C4-2B (cell line): Measurements from ENCODE around the gene SFRP4.

Experiments used
- H3K27ac ChIP-seq: fragments of 450-650 bp; 2 replicates; pipeline ENCODE4 v1.5.1; 2017
- ZFX ChIP-seq: fragments of 450-650 bp; IDR thresholded peaks from 2 replicates; pipeline ENCODE4 v1.6.1; 2017
- TF ChIP-seq, protein P1 (sequence below): fragments of 450-650 bp; conservative IDR thresholded peaks from 2 replicates; pipeline ENCODE4 v1.5.1; 2017; ENCODE audit warnings: mild to moderate bottlenecking

SFRP4 gene

DNA sequence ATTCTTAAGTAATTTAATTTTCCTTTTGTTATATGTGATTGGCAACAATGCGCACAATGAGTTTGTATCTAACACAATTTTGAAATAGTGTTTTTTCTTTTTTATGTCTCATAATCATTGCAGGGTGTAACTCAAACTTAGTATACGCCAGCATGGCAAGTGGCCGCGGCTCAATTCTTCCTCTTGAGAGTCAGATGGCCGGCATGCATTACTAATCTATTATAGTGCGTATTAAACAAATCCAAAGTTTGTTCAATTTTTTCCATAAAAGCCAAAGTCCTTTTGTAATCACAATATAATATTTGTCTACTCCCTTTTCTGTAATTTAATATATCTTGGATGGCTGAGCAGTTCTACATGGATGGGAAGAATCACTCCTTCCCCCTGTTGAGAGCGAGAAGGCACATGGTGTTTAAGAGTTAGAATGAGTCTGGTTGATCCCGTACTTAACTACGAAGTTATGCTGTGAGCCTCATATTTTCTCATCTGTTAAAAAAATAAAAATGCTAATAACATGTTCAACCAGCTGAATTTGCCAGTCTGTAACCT is 16.5 kb upstream of the SFRP4 start:
- H3K27ac ChIP-seq: no peak overlapping the region
- TF ChIP-seq, protein P1, sequence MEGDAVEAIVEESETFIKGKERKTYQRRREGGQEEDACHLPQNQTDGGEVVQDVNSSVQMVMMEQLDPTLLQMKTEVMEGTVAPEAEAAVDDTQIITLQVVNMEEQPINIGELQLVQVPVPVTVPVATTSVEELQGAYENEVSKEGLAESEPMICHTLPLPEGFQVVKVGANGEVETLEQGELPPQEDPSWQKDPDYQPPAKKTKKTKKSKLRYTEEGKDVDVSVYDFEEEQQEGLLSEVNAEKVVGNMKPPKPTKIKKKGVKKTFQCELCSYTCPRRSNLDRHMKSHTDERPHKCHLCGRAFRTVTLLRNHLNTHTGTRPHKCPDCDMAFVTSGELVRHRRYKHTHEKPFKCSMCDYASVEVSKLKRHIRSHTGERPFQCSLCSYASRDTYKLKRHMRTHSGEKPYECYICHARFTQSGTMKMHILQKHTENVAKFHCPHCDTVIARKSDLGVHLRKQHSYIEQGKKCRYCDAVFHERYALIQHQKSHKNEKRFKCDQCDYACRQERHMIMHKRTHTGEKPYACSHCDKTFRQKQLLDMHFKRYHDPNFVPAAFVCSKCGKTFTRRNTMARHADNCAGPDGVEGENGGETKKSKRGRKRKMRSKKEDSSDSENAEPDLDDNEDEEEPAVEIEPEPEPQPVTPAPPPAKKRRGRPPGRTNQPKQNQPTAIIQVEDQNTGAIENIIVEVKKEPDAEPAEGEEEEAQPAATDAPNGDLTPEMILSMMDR: no peak
- no peak for TF ChIP-seq ZFX

DNA sequence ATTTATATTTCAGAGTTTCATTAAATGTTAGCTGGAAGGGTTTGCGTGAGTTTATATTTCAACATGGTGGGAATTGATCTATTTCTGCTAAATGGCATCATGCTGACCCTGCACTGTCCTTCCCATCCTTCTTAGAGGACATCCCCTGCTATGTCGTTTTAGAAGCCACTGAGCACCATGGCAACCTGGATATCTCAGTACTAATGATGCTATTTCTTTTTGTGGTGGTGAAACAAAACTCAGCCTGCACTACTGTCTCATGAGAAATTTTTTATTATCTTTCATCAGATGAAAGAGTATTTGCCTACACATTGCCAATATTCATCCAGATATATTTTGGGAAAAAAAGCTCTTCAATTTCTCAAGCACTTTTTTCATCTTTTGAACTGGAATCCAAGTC is 15.9 kb upstream of the SFRP4 start:
- TF ChIP-seq, protein P1: no peak
- TF ChIP-seq ZFX: no peak
- no peak overlapping the region for H3K27ac ChIP-seq

DNA sequence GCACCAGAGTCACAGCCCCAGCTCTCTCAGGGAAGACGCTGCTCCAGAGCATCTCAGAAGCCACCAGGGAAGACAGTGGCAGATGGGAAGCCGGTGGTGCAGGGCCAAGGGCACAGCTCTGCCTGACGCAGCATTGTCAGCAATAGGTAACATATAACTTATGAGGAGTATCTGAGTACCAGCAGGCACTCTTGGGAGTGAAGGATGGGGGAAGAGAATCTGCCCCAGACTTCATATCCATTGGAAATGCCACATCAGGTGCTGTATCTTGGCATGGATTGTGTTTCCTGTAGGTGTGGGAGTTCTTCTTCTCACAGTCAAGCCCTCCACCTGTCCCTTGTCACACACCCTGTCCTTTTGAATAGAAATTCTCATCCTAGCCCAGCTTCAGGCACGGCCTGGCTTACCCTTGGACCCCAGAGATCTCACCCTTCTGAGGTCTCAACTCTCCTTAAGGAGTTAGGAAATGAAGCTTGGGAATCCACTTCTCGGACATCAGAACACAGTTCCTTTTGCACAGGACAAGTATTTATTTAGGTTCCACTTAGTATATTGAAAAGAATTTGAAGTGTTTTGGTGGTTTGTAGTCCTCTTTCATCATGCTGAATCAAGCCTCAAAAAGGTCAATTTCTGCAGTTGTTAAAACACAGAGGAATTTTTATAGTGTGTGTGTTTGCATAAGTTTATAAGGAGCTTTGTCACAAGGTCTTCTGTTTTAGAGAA is 13.8 kb upstream of the SFRP4 start:
- no peak for TF ChIP-seq ZFX
- TF ChIP-seq, protein P1: no peak
- H3K27ac ChIP-seq: no peak overlapping the region

DNA sequence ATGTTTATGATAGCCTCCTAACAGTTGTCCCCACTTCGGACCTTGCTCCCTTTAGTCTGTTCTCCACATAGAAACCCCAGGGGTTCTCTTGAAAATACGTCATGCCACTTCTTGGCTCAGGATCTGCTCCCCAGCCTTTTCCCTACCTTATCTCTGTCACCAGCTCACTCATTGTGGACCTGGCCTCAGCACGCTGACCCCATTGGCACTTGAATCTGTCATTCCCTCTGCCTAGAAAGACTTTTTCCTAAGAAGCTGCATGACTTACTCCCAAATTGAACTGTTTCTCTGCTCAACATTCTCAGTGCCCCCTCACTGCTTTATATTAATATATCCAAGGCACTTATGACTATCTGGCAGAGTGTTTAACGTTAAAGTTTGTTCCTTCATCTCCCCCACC is 12.3 kb upstream of the SFRP4 start:
- TF ChIP-seq ZFX: no peak
- TF ChIP-seq, protein P1: no peak
- H3K27ac ChIP-seq: no peak overlapping the region

DNA sequence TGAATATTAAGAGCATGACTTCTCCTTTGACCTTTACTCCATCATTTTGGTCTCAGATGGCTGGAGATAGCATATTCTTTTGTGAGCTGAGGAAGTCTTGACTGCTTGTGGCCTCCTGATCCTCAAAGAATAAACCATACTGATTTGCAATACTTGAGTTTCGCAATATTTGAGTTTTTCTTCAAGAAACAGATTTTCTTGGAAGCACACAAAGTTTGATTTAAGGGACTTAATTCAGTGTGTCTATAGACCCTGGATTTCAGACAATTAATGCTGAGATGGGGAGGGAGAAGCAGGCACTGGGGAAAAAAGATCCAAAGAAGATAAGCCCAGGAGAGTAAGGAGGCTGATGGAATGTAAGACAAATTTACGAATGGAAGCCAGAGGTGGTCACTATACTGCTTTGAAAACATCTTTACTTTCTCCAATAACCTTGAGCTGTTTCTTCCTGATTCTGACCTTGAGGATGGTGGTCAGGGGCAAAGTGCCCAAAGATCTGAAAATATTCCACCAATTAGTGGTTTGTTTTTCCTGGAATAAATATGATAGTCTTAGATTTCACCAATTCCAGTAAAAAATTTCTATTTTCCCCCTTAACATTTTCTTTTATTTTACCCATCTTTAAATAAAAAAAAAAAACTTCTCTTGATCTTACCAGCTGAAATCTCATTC is 11.3 kb upstream of the SFRP4 start:
- no peak for TF ChIP-seq ZFX
- TF ChIP-seq, protein P1: no peak
- no peak overlapping the region for H3K27ac ChIP-seq

DNA sequence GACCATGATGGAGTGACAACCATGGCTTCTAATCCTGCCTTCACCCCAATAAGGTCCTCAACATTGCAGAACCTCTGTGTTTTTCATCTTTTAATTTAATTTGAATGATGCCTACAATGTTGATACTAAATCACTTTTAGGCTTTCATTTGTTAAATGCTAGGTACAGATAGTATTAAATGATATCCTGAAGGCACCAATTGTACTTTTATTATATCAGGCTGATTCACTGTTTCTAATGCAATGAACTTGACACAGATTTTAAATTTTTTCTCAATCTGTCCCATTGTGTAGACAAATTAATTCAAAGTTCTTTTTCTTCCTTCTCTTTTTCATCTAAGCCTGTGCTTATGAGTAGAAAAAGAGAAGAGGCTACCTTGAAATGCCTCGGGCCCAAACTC is 9.0 kb upstream of the SFRP4 start:
- TF ChIP-seq, protein P1: no peak
- TF ChIP-seq ZFX: no peak
- H3K27ac ChIP-seq: no peak overlapping the region

DNA sequence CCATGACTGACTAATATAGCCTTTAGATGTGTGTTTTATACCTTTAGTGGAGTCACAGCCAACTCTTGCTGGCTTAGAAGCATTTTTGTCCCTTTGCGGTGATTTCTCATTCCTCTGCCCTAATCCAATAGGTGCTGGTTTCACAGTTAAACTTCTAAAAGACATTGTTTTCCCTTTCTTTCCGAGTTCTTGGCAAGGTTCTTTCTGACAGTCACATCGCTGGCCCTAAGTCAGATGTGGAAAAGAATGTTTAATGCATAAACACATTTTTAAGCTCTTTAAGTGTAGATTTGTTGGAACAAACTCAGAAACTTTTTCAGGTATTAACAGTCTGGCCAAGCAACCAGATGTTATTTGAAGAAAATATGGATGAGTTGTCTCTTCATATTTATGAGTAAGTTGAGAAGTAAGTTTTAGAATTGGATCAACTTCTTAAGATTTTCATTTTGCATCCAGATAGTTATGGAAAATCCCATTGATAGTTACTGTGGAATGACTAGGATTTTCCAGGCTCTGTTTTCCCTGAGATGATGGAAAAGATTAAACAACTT is 7.9 kb upstream of the SFRP4 start:
- TF ChIP-seq, protein P1: no peak
- no peak for TF ChIP-seq ZFX
- no peak overlapping the region for H3K27ac ChIP-seq
